ENCODE results near the gene HEATR1.

GRCh38 chr1:236622407-236622806 is 18.1 kb upstream of the HEATR1 start:
- TF ChIP-seq CTCF (IDR thresholded peaks at IDR 0.05) (no peak), EZH2 (IDR thresholded peaks at IDR 0.05; ENCODE audit: borderline replicate concordance, insufficient read depth, low read depth, low read length, poor library complexity, severe bottlenecking) (no peak)

All from B cell (primary cell).